ENCODE measurements around the gene HRNR.

Gene HRNR

GRCh38 chr1:152188673-152189591 is 35.1 kb downstream of the HRNR start:
- no peaks in the 10 kb centered on the region for H3K79me2 ChIP-seq (ENCODE audit: insufficient read depth, low read length)
- H3K27me3 ChIP-seq (ENCODE audit: insufficient read depth, low read length, poor library complexity) = peaks cover 11% of the 10 kb centered on the region
- H3K36me3 ChIP-seq (ENCODE audit: insufficient read depth, low read length) = no peaks in the 10 kb centered on the region
- no peak overlapping the region for H2AFZ ChIP-seq (ENCODE audit: low read depth, low read length)
- no peak overlapping the region for H3K9ac ChIP-seq (ENCODE audit: low read depth, low read length)
- no peak overlapping the region for H3K27ac ChIP-seq (ENCODE audit: low read length)
- DNase-seq (peak; percentile 52), ATAC-seq (ENCODE audit: insufficient read depth, low read depth) (0 out of 3 replicates have a peak, but pooled peaks have one; percentile 56)
- TF ChIP-seq EZH2 (IDR thresholded peaks at IDR 0.05; ENCODE audit: borderline replicate concordance, low read depth, low read length, severe bottlenecking) = no peak
- TF ChIP-seq, protein P1, sequence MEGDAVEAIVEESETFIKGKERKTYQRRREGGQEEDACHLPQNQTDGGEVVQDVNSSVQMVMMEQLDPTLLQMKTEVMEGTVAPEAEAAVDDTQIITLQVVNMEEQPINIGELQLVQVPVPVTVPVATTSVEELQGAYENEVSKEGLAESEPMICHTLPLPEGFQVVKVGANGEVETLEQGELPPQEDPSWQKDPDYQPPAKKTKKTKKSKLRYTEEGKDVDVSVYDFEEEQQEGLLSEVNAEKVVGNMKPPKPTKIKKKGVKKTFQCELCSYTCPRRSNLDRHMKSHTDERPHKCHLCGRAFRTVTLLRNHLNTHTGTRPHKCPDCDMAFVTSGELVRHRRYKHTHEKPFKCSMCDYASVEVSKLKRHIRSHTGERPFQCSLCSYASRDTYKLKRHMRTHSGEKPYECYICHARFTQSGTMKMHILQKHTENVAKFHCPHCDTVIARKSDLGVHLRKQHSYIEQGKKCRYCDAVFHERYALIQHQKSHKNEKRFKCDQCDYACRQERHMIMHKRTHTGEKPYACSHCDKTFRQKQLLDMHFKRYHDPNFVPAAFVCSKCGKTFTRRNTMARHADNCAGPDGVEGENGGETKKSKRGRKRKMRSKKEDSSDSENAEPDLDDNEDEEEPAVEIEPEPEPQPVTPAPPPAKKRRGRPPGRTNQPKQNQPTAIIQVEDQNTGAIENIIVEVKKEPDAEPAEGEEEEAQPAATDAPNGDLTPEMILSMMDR (IDR thresholded peaks at IDR 0.05; ENCODE audit: borderline replicate concordance, extremely low read depth, low read length, poor library complexity, severe bottlenecking) = peak; percentile 84
- H4K20me1 ChIP-seq (ENCODE audit: insufficient read depth, low read length) = no peaks in the 10 kb centered on the region; the same call in 1 of the 2 replicates
- H3K9me3 ChIP-seq (ENCODE audit: insufficient read depth, low read length, severe bottlenecking) = no peaks in the 10 kb centered on the region
- H3K4me2 ChIP-seq (ENCODE audit: insufficient read depth, low read length) = no peak overlapping the region
- H3K4me1 ChIP-seq (ENCODE audit: insufficient read depth, low read length) = no peaks in the 10 kb centered on the region
- no peak overlapping the region for H3K4me3 ChIP-seq (ENCODE audit: low read depth in 1 of 2, low read length in 2 of 2)

GRCh38 chr1:152186556-152187285 is 37.3 kb downstream of the HRNR start:
- no peak overlapping the region for H3K27ac ChIP-seq (ENCODE audit: low read length)
- H2AFZ ChIP-seq (ENCODE audit: low read depth, low read length) = no peak overlapping the region
- H3K4me1 ChIP-seq (ENCODE audit: insufficient read depth, low read length) = no peaks in the 10 kb centered on the region
- TF ChIP-seq, protein P1 (IDR thresholded peaks at IDR 0.05; ENCODE audit: borderline replicate concordance, extremely low read depth, low read length, poor library complexity, severe bottlenecking) = no peak
- no peak for TF ChIP-seq EZH2 (IDR thresholded peaks at IDR 0.05; ENCODE audit: borderline replicate concordance, low read depth, low read length, severe bottlenecking)
- no peak overlapping the region for H3K4me2 ChIP-seq (ENCODE audit: insufficient read depth, low read length)
- no peak overlapping the region for H3K4me3 ChIP-seq (ENCODE audit: low read depth in 1 of 2, low read length in 2 of 2)
- ATAC-seq (ENCODE audit: insufficient read depth, low read depth) (no peak), DNase-seq (no peak)
- H3K9me3 ChIP-seq (ENCODE audit: insufficient read depth, low read length, severe bottlenecking) = no peaks in the 10 kb centered on the region
- H3K36me3 ChIP-seq (ENCODE audit: insufficient read depth, low read length) = no peaks in the 10 kb centered on the region
- no peaks in the 10 kb centered on the region for H3K79me2 ChIP-seq (ENCODE audit: insufficient read depth, low read length)
- H4K20me1 ChIP-seq (ENCODE audit: insufficient read depth, low read length) = no peaks in the 10 kb centered on the region; the same call in 1 of the 2 replicates
- no peak overlapping the region for H3K9ac ChIP-seq (ENCODE audit: low read depth, low read length)
- peaks cover 19% of the 10 kb centered on the region for H3K27me3 ChIP-seq (ENCODE audit: insufficient read depth, low read length, poor library complexity)

DNA sequence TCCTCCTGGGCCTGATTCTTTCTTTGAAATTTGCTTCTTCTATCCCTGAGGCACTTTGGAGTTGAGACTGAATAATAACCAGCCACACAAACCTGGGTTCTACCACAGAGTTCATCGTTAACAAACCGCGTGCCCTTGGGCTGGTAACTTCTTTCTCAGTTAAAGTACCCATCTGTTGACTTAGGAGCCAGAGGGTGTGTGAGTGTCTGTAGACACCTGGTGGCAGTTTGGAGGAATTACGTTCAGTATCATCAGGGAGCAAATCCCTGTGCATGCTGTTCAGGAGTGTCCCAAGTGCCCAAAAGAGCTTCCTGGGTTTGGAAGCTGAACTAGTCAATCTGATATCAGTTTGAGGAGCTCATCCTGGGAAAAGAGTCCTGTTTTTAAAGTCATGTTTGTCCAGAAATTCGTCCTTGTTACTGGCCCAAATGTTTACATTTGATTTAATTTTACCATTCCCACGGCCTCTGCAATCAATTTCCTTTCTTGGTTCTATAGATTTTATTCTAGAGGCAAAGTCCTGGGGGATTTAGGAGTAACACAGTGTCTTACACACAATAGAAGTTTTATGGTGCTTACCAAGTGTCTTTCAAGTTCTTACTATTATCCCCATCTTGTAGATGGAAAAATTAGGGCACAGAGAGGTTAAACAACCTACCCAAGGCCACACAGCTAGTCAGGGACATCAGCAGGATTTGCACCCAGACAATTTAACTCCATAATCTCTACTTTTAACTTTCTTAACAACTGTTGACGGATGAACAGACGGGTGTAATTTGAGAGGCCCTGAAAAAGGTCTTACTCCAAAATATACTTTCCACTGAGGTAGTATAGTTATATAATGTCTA is 38.2 kb downstream of the HRNR start:
- TF ChIP-seq, protein P1 (IDR thresholded peaks at IDR 0.05; ENCODE audit: borderline replicate concordance, extremely low read depth, low read length, poor library complexity, severe bottlenecking) = peak; percentile 90
- TF ChIP-seq EZH2 (IDR thresholded peaks at IDR 0.05; ENCODE audit: borderline replicate concordance, low read depth, low read length, severe bottlenecking) = no peak
- no peak overlapping the region for H2AFZ ChIP-seq (ENCODE audit: low read depth, low read length)
- peak; percentile 49 for DNase-seq
- no peak overlapping the region for H3K4me3 ChIP-seq (ENCODE audit: low read depth in 1 of 2, low read length in 2 of 2)
- H3K79me2 ChIP-seq (ENCODE audit: insufficient read depth, low read length) = no peaks in the 10 kb centered on the region
- no peak overlapping the region for H3K4me2 ChIP-seq (ENCODE audit: insufficient read depth, low read length)
- H3K9me3 ChIP-seq (ENCODE audit: insufficient read depth, low read length, severe bottlenecking) = no peaks in the 10 kb centered on the region
- no peak overlapping the region for H3K27ac ChIP-seq (ENCODE audit: low read length)
- no peaks in the 10 kb centered on the region for H3K4me1 ChIP-seq (ENCODE audit: insufficient read depth, low read length)
- no peaks in the 10 kb centered on the region for H3K36me3 ChIP-seq (ENCODE audit: insufficient read depth, low read length)
- peaks cover 16% of the 10 kb centered on the region for H3K27me3 ChIP-seq (ENCODE audit: insufficient read depth, low read length, poor library complexity)
- no peak overlapping the region for H3K9ac ChIP-seq (ENCODE audit: low read depth, low read length)
- ATAC-seq (ENCODE audit: insufficient read depth, low read depth) = peak; percentile 87
- H4K20me1 ChIP-seq (ENCODE audit: insufficient read depth, low read length) = no peaks in the 10 kb centered on the region; the same call in 1 of the 2 replicates
